ENCODE data around the gene WFIKKN1.
"Not testable (repeated sequence)": the region's sequence is repeated elsewhere in the genome, so short reads cannot be mapped to it uniquely, and the experiment has no call there.

The WFIKKN1 gene

GRCh38 chr16:590188-590814 is 40.5 kb upstream of the WFIKKN1 start:
- Mint-ChIP-seq H3K27ac (peak overlapping the region; percentile 98), H3K36me3 (peaks cover 2% of the 10 kb centered on the region)

GRCh38 chr16:590815-591200 is 40.0 kb upstream of the WFIKKN1 start:
- peak overlapping the region; percentile 67 for H3K27ac Mint-ChIP-seq
- peaks cover 29% of the 10 kb centered on the region for H3K4me1 Mint-ChIP-seq
- H3K27me3 Mint-ChIP-seq: no peaks in the 10 kb centered on the region
- ATAC-seq (ENCODE audit: low read depth) (no peak), DNase-seq (ENCODE audit: low spot score in 2 of 2) (no peak)
- no peaks in the 10 kb centered on the region for H3K9me3 Mint-ChIP-seq
- peaks cover 2% of the 10 kb centered on the region for H3K36me3 Mint-ChIP-seq
- H3K4me3 Mint-ChIP-seq: peak overlapping the region; percentile 99

More at GRCh38 chr16:590188-590814, 40.5 kb upstream of the WFIKKN1 start:
- H3K27me3 Mint-ChIP-seq: no peaks in the 10 kb centered on the region
- peaks cover 29% of the 10 kb centered on the region for H3K4me1 Mint-ChIP-seq
- H3K4me3 Mint-ChIP-seq: peak overlapping the region; percentile 99
- no peaks in the 10 kb centered on the region for H3K9me3 Mint-ChIP-seq
- ATAC-seq (ENCODE audit: low read depth) (no peak), DNase-seq (ENCODE audit: low spot score in 2 of 2) (no peak)

GRCh38 chr16:591231-591630 is 39.6 kb upstream of the WFIKKN1 start:
- Mint-ChIP-seq H3K9me3 (no peaks in the 10 kb centered on the region), H3K27ac (no peak overlapping the region)
- DNase-seq (ENCODE audit: low spot score in 2 of 2): no peak

GRCh38 chr16:591892-592517 is 38.8 kb upstream of the WFIKKN1 start:
- ATAC-seq (ENCODE audit: low read depth) (no peak), DNase-seq (ENCODE audit: low spot score in 2 of 2) (no peak)
- Mint-ChIP-seq H3K4me1 (peaks cover 36% of the 10 kb centered on the region), H3K4me3 (peak overlapping the region; percentile 7), H3K9me3 (no peaks in the 10 kb centered on the region), H3K36me3 (peaks cover 10% of the 10 kb centered on the region), H3K27ac (no peak overlapping the region), H3K27me3 (no peaks in the 10 kb centered on the region)

More at GRCh38 chr16:591231-591630, 39.6 kb upstream of the WFIKKN1 start:
- Mint-ChIP-seq H3K36me3 (peaks cover 4% of the 10 kb centered on the region), H3K4me1 (peaks cover 32% of the 10 kb centered on the region), H3K27me3 (no peaks in the 10 kb centered on the region), H3K4me3 (peak overlapping the region; percentile 99)
- ATAC-seq (ENCODE audit: low read depth): no peak

- no peaks in the 10 kb centered on the region for H3K9me3 Mint-ChIP-seq
- no peaks in the 10 kb centered on the region for H3K27me3 Mint-ChIP-seq
- peaks cover 34% of the 10 kb centered on the region for H3K4me1 Mint-ChIP-seq
- H3K36me3 Mint-ChIP-seq: peaks cover 11% of the 10 kb centered on the region
- ATAC-seq (ENCODE audit: low read depth) (no peak), DNase-seq (ENCODE audit: low spot score in 2 of 2) (no peak)
- no peak overlapping the region for H3K4me3 Mint-ChIP-seq
- no peak overlapping the region for H3K27ac Mint-ChIP-seq
Measured at GRCh38 chr16:592518-593306, 38.1 kb upstream of the WFIKKN1 start.

- H3K27me3 Mint-ChIP-seq: no peaks in the 10 kb centered on the region
- H3K4me1 Mint-ChIP-seq: peaks cover 34% of the 10 kb centered on the region
- ATAC-seq (ENCODE audit: low read depth) (no peak), DNase-seq (ENCODE audit: low spot score in 2 of 2) (no peak)
- no peak overlapping the region for H3K27ac Mint-ChIP-seq
- no peaks in the 10 kb centered on the region for H3K9me3 Mint-ChIP-seq
- H3K4me3 Mint-ChIP-seq: peak overlapping the region; percentile 48
- peaks cover 11% of the 10 kb centered on the region for H3K36me3 Mint-ChIP-seq
Measured at GRCh38 chr16:593406-593805, 37.4 kb upstream of the WFIKKN1 start.

GRCh38 chr16:593807-594206 is 37.0 kb upstream of the WFIKKN1 start:
- ATAC-seq (ENCODE audit: low read depth): no peak
- DNase-seq (ENCODE audit: low spot score in 2 of 2): no peak
- no peak overlapping the region for H3K27ac Mint-ChIP-seq
- peaks cover 34% of the 10 kb centered on the region for H3K4me1 Mint-ChIP-seq
- H3K9me3 Mint-ChIP-seq: no peaks in the 10 kb centered on the region
- peak overlapping the region; percentile 48 for H3K4me3 Mint-ChIP-seq
- H3K36me3 Mint-ChIP-seq: peaks cover 13% of the 10 kb centered on the region
- no peaks in the 10 kb centered on the region for H3K27me3 Mint-ChIP-seq

GRCh38 chr16:595094-595528 is 35.7 kb upstream of the WFIKKN1 start:
- no peak for DNase-seq (ENCODE audit: low spot score in 2 of 2)
- Mint-ChIP-seq H3K36me3 (peaks cover 13% of the 10 kb centered on the region), H3K4me3 (no peak overlapping the region), H3K27me3 (no peaks in the 10 kb centered on the region), H3K4me1 (peaks cover 32% of the 10 kb centered on the region), H3K9me3 (no peaks in the 10 kb centered on the region), H3K27ac (no peak overlapping the region)
- ATAC-seq (ENCODE audit: low read depth): no peak

GRCh38 chr16:595942-596735 is 34.6 kb upstream of the WFIKKN1 start:
- peaks cover 24% of the 10 kb centered on the region for H3K4me1 Mint-ChIP-seq
- no peak overlapping the region for H3K27ac Mint-ChIP-seq
- DNase-seq (ENCODE audit: low spot score in 2 of 2): no peak
- no peaks in the 10 kb centered on the region for H3K27me3 Mint-ChIP-seq
- peaks cover 13% of the 10 kb centered on the region for H3K36me3 Mint-ChIP-seq
- no peak for ATAC-seq (ENCODE audit: low read depth)
- H3K4me3 Mint-ChIP-seq: no peak overlapping the region
- H3K9me3 Mint-ChIP-seq: no peaks in the 10 kb centered on the region

- Mint-ChIP-seq H3K4me3 (no peak overlapping the region), H3K27ac (no peak overlapping the region), H3K27me3 (no peaks in the 10 kb centered on the region), H3K4me1 (peaks cover 23% of the 10 kb centered on the region), H3K36me3 (peaks cover 13% of the 10 kb centered on the region), H3K9me3 (no peaks in the 10 kb centered on the region)
- DNase-seq (ENCODE audit: low spot score in 2 of 2): no peak
- no peak for ATAC-seq (ENCODE audit: low read depth)
Measured at GRCh38 chr16:596736-597060, 34.1 kb upstream of the WFIKKN1 start.

- DNase-seq (ENCODE audit: low spot score in 2 of 2); H3K27ac Mint-ChIP-seq; H3K9me3 Mint-ChIP-seq; H3K4me3 Mint-ChIP-seq; H3K27me3 Mint-ChIP-seq; ATAC-seq (ENCODE audit: low read depth): not testable (repeated sequence)
- H3K4me1 Mint-ChIP-seq: peaks cover 19% of the 10 kb centered on the region
- H3K36me3 Mint-ChIP-seq: peaks cover 13% of the 10 kb centered on the region
Measured at GRCh38 chr16:597655-598054, 33.1 kb upstream of the WFIKKN1 start.

- ATAC-seq (ENCODE audit: low read depth) (no peak), DNase-seq (ENCODE audit: low spot score in 2 of 2) (no peak)
- no peak overlapping the region for H3K4me3 Mint-ChIP-seq
- no peaks in the 10 kb centered on the region for H3K9me3 Mint-ChIP-seq
- H3K27me3 Mint-ChIP-seq: no peaks in the 10 kb centered on the region
- H3K4me1 Mint-ChIP-seq: peaks cover 11% of the 10 kb centered on the region
- peaks cover 10% of the 10 kb centered on the region for H3K36me3 Mint-ChIP-seq
- H3K27ac Mint-ChIP-seq: no peak overlapping the region
Measured at GRCh38 chr16:598823-599739, 31.7 kb upstream of the WFIKKN1 start.

GRCh38 chr16:600781-601180 is 30.0 kb upstream of the WFIKKN1 start:
- DNase-seq (ENCODE audit: low spot score in 2 of 2): no peak
- H3K9me3 Mint-ChIP-seq: no peaks in the 10 kb centered on the region
- H3K27ac Mint-ChIP-seq: no peak overlapping the region
- H3K27me3 Mint-ChIP-seq: no peaks in the 10 kb centered on the region
- no peak for ATAC-seq (ENCODE audit: low read depth)
- peaks cover 11% of the 10 kb centered on the region for H3K4me1 Mint-ChIP-seq
- H3K36me3 Mint-ChIP-seq: peaks cover 10% of the 10 kb centered on the region
- H3K4me3 Mint-ChIP-seq: no peak overlapping the region
